Measurements from ENCODE around the gene LAMC1.

Gene LAMC1

DNA sequence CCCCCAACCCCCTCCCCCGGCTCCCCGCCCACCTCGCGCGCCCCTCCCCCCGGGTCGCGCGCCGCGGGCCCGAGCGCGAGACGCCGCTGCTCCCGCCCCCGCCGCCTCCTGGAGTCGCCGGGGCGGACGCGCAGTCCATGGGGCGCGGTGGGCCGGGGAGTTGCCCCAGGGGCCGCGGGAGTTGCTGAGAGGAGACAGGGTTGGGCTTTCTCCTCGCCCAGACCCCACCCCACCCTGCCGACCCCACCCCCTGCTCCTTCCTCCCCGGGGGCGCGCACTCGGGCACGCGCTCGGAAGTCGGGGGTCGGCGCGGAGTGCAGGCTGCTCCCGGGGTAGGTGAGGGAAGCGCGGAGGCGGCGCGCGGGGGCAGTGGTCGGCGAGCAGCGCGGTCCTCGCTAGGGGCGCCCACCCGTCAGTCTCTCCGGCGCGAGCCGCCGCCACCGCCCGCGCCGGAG is at the start of gene LAMC1:
Gene LAMC1, plus strand, starts transcription at position 275 of the 455 bp plus-strand sequence. CDS start 297 bp downstream, outside the sequence.
- DNase-seq (ENCODE audit: low read depth in 2 of 3, low spot score in 2 of 3) = no peak

DNA sequence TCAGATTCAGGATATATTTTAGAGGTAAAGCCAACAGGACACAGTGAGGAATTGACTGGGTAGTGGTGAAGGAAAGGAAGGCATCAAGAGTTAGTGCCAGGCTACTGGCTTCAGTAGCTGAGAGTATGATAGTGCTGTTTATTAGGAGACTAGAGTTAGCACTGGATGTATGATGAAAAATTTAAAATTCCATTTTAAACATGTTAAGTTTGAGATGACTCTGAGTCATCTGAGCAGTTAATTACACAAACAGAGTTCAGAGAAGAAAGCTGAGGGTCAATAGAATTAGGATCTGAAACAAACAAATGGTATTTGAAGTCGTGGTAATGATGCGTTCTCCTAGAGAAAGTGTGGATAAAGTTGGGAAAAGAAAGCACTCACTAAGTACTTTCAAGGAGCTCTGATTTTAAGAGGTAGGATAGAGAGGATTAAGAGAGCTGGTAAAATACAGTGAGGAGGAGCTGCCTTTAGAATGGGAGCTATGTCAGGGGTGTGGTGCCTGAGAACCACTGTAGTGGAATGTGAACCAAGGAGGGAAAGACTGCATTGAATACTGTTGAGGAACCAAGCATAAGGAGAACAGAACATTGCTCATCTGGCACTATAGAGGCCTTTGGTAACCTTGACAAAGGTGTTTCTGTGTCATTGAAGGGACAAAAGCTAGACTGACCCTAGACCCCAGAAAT is 48.6 kb upstream of the LAMC1 start:
- no peak for DNase-seq (ENCODE audit: low read depth in 2 of 3, low spot score in 2 of 3)

DNA sequence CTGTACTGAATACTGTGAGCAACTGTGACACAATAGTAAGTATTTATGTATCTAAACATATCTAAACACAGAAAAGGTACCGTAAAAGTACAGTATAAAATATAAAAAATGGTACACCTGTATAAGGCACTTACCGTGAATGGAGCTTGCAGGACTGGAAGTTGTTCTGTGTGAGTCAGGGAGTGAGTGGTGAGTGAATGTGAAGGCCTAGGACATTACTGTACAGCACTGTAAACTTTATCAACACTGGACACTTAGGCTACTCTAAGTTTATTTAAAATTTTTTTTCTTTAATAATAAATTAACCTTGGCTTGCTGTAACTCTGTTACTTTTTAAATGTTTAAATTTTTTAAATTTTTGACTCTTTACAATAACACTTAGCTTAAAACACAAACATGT is 45.7 kb upstream of the LAMC1 start:
- DNase-seq (ENCODE audit: low read depth in 2 of 3, low spot score in 2 of 3) = no peak

DNA sequence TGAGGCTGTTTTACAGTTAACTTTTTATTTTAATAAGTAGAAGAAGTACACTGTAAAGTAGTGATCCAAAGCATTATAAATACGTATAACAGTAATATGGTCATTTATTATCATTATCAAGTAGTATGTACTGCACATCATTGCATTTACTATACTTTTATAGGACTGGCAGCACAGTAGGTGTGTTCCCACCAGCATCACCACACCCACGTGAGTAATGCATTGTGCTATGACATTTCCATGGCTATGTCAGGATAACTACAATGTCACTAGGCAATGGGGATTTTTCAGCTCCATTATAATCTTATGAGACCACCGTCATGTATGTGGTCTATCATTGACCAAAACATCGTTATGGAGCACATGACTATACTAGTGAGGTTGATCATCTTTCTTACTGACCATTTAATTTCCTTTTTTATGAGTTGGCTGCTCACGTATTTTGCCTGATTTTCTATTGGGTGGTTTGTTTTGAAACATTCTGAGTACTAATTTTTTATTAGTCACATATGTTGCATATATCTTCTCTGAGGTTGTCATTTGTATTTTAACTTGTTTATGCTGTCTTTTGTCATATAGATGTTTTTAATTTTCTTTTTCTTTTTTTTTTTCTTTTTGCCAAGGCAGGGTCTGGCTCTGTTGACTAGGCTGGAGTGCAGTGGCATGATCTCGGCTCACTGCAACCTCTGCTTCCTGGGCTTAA is 44.9 kb upstream of the LAMC1 start:
- no peak for DNase-seq (ENCODE audit: low read depth in 2 of 3, low spot score in 2 of 3)

DNA sequence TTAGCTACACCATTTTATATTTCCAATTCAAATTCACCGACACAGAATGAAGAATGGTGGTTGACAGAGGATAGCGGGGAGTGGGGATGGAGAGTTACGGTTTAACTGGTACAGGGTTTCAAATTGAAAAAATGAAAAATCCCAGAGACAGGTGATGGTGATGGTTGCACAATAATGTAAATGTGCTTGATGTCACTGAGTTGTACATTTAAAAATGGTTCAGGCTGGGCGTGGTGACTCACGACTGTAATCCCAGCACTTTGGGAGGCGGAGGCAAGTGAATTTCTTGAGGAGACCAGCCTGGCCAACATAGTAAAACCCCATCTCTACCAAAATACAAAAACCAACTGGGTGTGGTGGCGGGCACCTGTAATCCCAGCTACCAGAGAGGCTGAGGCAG is 39.1 kb upstream of the LAMC1 start:
- no peak for DNase-seq (ENCODE audit: low read depth in 2 of 3, low spot score in 2 of 3)

DNA sequence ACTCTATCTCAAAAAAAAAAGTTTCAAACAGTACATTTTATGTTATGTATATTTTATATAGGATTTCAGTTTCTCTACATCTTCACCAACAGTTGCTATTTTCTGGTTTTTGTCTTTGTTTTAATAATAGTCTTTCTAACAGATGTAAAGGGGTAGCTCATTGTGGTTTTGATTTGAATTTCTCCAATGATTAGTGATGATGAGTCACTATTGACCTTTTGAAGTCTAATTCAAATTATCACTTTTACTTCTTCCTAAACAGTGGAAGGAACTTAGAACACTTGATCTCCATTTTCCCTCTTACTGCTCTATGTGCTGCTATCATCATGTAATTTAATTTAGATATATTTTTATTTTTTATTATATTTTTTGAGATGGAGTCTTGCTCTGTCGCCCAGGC is 38.6 kb upstream of the LAMC1 start:
- no peak for DNase-seq (ENCODE audit: low read depth in 2 of 3, low spot score in 2 of 3)

DNA sequence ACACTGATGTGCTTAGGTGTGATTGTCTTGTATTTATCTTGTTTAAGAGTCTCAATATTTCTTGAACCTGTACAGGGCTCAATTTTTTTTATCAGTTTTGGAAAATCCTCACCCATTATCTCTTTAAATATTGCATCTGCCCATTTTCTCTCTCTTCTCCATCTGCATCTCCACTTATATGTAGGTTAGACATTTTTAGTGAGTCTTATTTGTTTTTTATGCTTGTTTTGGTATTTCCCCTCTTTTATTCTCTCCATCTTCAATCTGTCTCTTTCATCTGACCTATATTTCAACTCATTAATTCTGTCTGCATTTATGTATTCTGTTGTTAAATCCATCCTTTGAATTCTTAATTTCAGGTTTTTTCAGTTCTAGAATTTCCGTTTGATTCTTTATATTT is 37.3 kb upstream of the LAMC1 start:
- DNase-seq (ENCODE audit: low read depth in 2 of 3, low spot score in 2 of 3) = no peak

DNA sequence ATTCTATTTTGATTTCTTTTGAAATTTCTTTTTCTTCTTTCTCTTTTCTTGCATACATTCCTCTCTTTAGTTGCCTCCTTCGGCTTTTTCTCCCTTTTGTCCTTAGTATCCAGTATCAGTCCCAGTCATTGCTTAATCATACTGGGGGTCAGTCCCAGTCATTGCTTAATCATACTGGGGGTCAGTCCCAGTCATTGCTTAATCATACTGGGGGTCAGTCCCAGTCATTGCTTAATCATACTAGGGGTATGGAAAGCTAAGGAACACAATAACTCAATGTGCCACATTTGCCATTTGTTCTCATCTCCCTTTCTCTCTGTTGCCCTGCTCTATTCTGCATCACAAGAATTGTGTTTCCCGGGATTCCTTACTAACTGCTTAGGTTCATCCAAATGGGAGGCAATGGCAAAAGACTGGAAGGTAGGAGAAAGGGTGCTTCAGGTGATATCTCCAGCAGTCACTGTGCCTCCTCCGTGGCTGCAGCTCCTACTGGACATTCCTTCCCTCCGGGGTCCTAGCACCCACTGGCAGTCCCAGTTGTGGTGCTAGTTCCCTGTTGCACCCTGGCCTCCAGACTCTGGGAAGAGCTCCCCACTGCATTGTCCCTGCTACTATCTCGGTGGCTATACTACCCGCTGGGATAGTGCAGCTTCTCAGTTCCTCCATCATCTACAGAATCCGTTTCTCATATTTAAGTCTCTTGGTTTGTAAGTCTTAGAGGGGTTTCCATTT is 32.6 kb upstream of the LAMC1 start:
- DNase-seq (ENCODE audit: low read depth in 2 of 3, low spot score in 2 of 3) = no peak

DNA sequence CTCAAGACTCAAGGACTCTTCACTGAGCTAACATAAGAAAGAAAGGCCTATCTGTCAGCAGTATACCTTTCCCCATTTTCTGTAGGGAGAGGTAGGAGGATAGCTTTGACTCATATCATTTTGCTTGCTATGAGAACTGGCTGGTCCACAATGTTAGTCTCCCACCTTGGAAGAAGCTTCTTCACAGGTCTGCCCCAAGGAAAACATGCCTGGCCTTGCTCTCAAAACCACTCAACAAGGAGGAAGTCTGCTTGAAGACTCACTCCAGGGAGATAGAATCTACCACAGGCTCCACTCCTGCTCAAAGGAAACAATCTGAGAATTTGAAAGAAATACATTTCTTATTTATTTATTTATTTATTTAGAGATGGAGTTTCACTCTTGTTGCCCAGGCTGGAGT is 29.5 kb upstream of the LAMC1 start:
- DNase-seq (ENCODE audit: low read depth in 2 of 3, low spot score in 2 of 3) = no peak

DNA sequence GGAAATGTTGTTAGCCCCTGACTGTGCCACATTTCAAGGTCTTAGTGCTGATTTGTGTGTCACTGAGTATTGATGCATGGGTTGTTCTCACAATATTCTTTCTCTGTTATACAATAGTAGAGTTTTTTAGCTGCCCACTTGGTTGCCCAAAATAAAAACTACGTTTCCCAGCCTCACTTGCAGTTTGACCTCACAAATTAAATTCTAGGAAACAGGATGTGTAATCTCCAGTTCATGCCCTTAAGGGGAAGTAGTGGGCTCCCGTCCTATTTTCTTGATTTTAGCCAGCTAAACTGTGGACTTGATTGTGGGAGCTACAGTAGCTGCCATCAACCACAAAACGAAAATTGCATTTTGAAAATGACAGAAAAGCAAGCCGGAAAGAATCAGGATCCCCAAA is 27.3 kb upstream of the LAMC1 start:
- no peak for DNase-seq (ENCODE audit: low read depth in 2 of 3, low spot score in 2 of 3)

DNA sequence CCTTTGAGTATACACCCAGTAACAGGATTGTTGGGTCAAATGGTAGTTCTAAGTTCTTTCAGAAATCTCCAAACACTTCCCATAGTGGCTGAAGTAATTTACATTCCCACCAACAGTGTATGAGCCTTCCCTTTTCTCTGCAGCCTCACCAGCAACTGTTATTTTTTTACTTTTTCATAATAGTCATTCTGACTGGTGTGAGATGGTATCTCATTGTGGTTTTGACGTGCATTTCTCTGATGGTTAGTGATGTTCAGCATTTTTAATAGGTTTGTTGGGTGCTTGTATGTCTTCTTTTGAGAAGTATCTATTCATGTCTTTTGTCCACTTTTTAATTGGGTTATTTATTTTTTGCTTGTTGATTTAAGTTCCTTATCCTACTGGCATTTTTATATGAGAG is 26.4 kb upstream of the LAMC1 start:
- DNase-seq (ENCODE audit: low read depth in 2 of 3, low spot score in 2 of 3) = no peak

DNA sequence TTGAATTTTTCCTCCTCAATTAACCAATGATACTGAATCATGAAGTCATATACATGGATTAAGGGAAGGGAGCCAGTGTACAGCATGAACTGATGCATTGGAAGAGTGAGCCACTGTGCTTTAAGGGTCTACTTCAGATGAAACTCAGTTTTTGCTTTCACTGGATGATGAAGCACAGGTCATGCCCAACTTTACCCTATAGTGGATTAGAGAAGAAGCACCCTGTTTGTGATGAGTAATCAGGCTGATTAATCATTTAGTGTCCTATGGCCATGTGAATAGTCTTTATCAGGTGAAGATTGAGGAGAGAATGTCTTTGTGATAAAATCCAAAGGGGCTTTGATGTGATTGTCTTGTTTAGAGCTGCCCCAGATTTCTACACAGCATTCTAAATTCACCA is 24.7 kb upstream of the LAMC1 start:
- DNase-seq (ENCODE audit: low read depth in 2 of 3, low spot score in 2 of 3) = no peak

DNA sequence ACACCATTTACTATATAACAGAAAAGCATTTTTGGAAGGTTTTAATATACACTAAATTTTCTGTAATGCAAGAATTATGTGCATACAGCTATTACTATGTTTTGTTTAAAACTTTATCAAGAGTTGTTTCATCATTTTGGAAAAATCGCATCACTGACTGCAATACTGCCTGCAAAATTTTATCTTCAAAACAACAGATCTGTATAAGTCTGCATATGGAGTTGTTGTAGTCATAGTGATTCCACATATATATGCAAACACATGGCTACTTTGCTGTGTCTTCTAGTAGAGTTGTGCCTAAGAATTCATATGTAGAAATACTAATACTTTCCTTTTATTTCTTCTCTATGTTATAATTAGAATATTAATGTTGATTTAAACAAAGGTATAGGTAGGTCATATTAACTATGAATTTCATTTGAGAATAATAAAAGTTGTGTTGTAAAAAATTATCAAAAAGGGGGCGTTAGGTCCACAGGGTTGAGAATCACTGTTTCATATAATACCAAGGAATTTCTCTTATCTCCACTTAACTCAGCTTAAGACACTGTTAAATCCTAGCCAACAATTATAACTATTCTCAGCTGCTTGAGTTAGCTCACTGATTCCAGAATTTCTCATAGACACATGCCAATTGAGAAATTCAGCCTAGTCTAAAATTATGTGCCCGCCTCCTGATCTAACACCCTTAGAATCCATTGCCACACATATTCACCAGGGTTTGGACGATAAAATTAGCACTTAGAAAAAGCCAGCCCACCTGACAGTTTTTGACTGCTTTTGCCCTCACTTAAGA is 22.9 kb upstream of the LAMC1 start:
- DNase-seq (ENCODE audit: low read depth in 2 of 3, low spot score in 2 of 3) = no peak

DNA sequence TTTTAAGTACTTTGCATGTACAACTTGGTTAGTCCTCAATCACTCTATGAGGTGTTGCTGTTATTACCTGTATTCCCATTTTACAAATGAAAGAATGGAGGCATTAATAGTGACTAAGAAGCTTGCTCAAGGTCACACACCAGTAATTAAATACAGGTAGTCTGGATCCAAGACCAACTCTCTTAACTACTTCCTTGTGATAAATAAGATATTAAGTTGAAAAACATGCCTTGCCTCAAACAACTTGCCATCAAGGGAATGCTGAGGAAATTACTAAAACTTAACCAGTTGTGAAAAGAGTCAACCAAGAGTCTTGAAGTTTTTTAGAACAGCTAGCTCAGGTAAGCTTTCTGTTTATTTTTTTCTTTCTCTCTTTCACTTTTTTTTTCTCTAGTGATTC is 21.0 kb upstream of the LAMC1 start:
- no peak for DNase-seq (ENCODE audit: low read depth in 2 of 3, low spot score in 2 of 3)

DNA sequence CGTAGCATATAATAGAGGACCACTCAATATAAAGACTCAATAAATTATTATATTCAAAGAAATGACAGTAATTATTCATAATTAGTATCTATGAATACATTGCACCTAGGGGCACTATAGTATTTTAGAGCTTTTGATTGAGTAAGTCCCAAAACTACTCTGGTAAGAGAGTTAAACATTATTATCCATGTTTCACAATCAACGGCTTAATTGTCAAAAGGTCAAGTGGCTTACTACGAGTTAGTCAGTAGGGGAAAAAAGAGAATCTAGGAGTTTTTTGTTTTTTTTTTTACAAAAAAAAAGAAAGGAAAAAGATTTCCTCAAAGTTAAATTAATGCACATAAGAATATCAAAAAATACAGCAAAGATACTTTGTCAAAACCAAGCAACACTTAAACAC is 20.4 kb upstream of the LAMC1 start:
- no peak for DNase-seq (ENCODE audit: low read depth in 2 of 3, low spot score in 2 of 3)

DNA sequence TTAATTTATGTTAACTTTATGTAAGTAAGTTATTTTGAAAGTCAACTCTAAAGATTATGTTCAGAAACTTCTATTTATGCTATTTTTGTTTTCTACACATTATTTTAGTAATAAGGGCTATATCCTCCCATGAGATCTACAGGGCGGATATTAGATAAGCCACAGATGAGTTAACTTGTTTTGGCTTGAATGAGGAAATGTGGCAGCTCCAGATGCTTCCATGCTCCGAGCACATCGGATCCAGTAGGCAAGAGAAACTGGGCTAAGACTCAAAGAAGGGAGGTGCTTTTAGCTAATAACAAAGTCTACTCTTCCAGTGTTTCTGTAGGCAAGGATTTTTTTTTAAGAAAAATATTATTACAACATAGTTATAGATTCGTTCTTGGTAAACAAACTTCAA is 20.0 kb upstream of the LAMC1 start:
- DNase-seq (ENCODE audit: low read depth in 2 of 3, low spot score in 2 of 3) = no peak

DNA sequence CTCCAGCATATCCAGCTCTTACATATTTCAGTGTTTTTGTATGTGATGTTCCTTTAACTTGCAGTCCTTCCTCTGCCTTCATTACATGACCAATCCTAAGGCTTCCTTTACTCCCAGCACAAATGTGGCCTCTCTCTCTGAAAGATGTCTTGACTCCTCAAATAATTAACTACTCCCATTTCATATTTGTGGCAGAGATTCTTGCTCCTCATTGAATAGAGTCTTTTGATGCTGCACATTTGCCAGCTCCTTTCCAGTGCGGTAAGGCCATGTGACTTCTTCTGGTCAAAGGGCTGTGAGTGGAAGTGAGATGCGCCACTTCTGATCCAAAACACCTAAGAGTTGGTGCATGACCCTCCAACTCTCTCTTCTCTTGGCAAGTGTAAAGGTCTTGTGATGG is 19.1 kb upstream of the LAMC1 start:
- DNase-seq (ENCODE audit: low read depth in 2 of 3, low spot score in 2 of 3) = no peak

DNA sequence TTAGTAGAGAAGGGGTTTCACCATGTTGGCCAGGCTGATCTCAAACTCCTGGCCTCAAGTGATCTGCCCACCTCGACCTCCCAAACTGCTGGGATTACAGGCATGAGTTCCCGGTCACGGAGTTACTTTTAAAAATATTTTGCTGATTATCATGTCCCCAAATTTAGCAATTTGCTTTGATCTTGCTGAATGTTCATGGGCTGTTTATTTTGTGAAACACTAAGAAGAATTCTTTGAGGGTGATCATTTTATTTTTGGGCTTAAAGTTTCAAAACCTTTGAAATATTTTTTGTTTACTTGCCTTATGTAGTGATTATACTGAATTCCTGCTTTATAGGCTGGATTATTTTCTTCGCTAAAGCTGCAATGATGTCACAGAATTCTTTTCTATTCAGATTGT is 11.4 kb upstream of the LAMC1 start:
- no peak for DNase-seq (ENCODE audit: low read depth in 2 of 3, low spot score in 2 of 3)

DNA sequence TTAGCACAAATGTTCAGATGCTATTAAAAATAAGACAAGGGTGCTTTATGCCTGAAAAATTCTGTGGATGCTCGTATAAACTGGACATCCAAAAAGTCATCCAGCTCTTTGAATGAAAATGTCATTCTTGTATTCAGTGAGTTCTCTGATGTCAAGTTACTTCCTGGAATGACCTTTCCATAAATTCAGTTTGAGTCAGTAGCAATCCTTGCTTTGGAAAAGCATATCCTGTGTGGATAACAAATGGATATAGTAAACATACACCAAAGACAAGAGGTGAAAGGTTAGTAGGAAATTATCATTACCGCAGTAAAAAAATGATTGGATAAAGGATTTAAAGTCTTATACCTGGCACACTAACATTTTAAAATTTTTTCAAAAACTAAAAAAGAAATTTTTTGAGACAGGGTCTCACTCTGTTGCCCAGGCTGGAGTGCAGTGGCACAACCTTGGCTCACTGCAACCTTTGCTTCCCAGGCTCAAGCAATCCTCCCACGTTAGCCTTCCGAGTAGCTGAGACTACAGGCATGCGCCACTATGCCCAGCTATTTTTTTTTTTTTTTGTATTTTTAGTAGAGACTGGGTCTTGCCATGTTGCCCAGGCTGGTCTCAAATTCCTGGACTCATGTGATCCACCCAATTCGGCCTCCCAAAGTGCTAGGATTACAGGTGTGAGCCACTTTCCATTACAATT is 10.8 kb upstream of the LAMC1 start:
- DNase-seq (ENCODE audit: low read depth in 2 of 3, low spot score in 2 of 3) = no peak

DNA sequence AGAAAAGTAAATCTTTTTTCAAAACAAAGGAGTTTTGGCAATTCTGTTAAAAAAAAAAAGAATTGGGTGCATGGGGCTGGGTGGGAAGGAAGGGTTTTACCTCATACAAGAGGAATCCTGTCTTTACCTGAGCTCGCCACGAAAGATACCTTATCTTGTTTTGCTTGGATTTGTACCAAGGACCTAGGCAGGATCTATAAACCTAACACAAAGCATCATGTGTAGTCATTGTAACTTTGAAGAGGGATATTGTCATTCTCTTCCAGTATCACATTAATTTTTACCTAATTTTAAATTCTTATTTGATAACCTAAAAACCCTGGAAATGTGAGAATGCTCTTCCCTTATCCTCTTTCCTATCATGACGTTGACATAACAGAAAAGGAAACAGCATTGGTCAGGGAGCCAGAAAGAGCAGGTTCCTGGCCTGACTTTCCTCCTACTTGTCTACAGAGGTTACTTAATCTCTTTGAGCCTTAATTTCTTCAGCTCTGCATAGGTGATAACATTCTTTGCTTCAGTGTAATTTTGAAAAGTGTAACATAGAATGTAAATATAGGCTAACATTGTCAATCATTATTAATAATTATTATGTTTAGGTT is 4.0 kb upstream of the LAMC1 start:
- no peak for DNase-seq (ENCODE audit: low read depth in 2 of 3, low spot score in 2 of 3)
